DND-41 (cell line): ENCODE results near the gene DYRK1A.
A peak's percentile ranks its signal among the peaks of the same experiment; 100 is the strongest.

Source experiments
- ATAC-seq: fragments of 200-7000 bp; cut with Tn5 transposase; 3 replicates; pipeline ENCODE4 v1.9.1; 2021; ENCODE audit warnings: low read depth; ENCODE audit not compliant: insufficient read depth
- DNase-seq: peaks from one replicate; pipeline ENCODE4 v3.0.0-alpha.2; 2020
- H2AFZ ChIP-seq: 2 replicates; pipeline ENCODE4 v1.6.0; 2012; ENCODE audit warnings: low read depth, low read length
- H3K27ac ChIP-seq: 2 replicates; pipeline ENCODE4 v1.5.1; 2012; ENCODE audit warnings: low read length, inconsistent platforms
- H3K27me3 ChIP-seq: fragments of 200-600 bp; sonication (generic); 2 replicates; pipeline ENCODE4 v1.6.0; 2012; ENCODE audit warnings: low read length, mild to moderate bottlenecking, inconsistent platforms; ENCODE audit not compliant: insufficient read depth, poor library complexity
- H3K36me3 ChIP-seq: 2 replicates; pipeline ENCODE4 v1.5.1; 2012; ENCODE audit warnings: low read length, inconsistent platforms; ENCODE audit not compliant: insufficient read depth
- H3K4me1 ChIP-seq: 2 replicates; pipeline ENCODE4 v1.5.1; 2012; ENCODE audit warnings: mild to moderate bottlenecking, low read length; ENCODE audit not compliant: insufficient read depth
- H3K4me2 ChIP-seq: 2 replicates; pipeline ENCODE4 v1.6.0; 2012; ENCODE audit warnings: mild to moderate bottlenecking, moderate library complexity, low read length, inconsistent platforms; ENCODE audit not compliant: insufficient read depth
- H3K4me3 ChIP-seq, 2 experiments: fragments of 200-600 bp in 1 of 2; shearing (Covaris generic) in 1 of 2; 2 replicates each; pipeline ENCODE4 v1.5.1; 2012 to 2016; ENCODE audit warnings: inconsistent platforms in 2 of 2, low read length in 2 of 2, mild to moderate bottlenecking in 2 of 2, low read depth in 1 of 2, moderate library complexity in 1 of 2
- H3K79me2 ChIP-seq: 2 replicates; pipeline ENCODE4 v1.6.0; 2012; ENCODE audit warnings: low read length, inconsistent platforms; ENCODE audit not compliant: insufficient read depth
- H3K9ac ChIP-seq: 2 replicates; pipeline ENCODE4 v1.6.0; 2012; ENCODE audit warnings: low read depth, mild to moderate bottlenecking, inconsistent platforms, low read length, moderate library complexity
- H3K9me3 ChIP-seq: 2 replicates; pipeline ENCODE4 v1.5.1; 2012; ENCODE audit warnings: low read length, moderate library complexity, mild to moderate bottlenecking, inconsistent platforms; ENCODE audit not compliant: insufficient read depth, severe bottlenecking
- H4K20me1 ChIP-seq: 2 replicates; pipeline ENCODE4 v1.6.0; 2012; ENCODE audit warnings: low read length; ENCODE audit not compliant: insufficient read depth
- EZH2 ChIP-seq: IDR thresholded peaks from 3 replicates; pipeline ENCODE4 v1.6.1; 2012; ENCODE audit warnings: borderline replicate concordance, low read depth, mild to moderate bottlenecking, moderate library complexity, low read length, inconsistent platforms; ENCODE audit not compliant: severe bottlenecking
- TF ChIP-seq, protein P1 (sequence below): IDR thresholded peaks from 2 replicates; pipeline ENCODE4 v1.5.1; 2012; ENCODE audit warnings: borderline replicate concordance, low read length, moderate library complexity, mild to moderate bottlenecking; ENCODE audit not compliant: poor library complexity, severe bottlenecking; ENCODE audit errors: extremely low read depth

The DYRK1A gene

DNA sequence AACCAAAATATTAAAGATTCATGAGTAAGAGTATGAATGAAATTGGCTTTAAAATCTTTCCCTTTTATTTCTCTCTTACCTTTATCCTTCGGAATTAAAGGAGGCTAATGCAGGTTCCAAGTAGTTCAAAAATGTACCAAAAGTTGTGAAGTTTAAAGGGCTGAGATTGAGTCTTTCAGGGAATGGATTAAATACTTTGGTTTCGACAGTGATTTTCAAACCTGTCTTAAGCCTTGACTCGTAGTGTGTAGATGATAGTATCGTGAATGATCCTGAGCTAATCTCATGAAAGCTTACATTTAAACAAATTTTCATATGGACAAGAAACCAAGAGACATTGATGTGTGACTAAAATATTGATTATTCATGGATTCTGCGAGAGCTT, 66.9 kb downstream of the DYRK1A start:
- Histone ChIP-seq H3K79me2 (peaks cover 98% of the 10 kb centered on the region), H3K27ac (no peak overlapping the region), H2AFZ (no peak overlapping the region), H3K27me3 (no peaks in the 10 kb centered on the region), H3K4me1 (peaks cover 27% of the 10 kb centered on the region), H3K36me3 (peaks cover 27% of the 10 kb centered on the region), H3K9ac (no peak overlapping the region), H3K9me3 (no peaks in the 10 kb centered on the region), H3K4me2 (no peak overlapping the region), H4K20me1 (peaks cover 82% of the 10 kb centered on the region), H3K4me3 (no peak overlapping the region)
- DNase-seq (no peak), ATAC-seq (no peak)
- no peak for TF ChIP-seq EZH2
- TF ChIP-seq, protein P1, sequence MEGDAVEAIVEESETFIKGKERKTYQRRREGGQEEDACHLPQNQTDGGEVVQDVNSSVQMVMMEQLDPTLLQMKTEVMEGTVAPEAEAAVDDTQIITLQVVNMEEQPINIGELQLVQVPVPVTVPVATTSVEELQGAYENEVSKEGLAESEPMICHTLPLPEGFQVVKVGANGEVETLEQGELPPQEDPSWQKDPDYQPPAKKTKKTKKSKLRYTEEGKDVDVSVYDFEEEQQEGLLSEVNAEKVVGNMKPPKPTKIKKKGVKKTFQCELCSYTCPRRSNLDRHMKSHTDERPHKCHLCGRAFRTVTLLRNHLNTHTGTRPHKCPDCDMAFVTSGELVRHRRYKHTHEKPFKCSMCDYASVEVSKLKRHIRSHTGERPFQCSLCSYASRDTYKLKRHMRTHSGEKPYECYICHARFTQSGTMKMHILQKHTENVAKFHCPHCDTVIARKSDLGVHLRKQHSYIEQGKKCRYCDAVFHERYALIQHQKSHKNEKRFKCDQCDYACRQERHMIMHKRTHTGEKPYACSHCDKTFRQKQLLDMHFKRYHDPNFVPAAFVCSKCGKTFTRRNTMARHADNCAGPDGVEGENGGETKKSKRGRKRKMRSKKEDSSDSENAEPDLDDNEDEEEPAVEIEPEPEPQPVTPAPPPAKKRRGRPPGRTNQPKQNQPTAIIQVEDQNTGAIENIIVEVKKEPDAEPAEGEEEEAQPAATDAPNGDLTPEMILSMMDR, result no peak

DNA sequence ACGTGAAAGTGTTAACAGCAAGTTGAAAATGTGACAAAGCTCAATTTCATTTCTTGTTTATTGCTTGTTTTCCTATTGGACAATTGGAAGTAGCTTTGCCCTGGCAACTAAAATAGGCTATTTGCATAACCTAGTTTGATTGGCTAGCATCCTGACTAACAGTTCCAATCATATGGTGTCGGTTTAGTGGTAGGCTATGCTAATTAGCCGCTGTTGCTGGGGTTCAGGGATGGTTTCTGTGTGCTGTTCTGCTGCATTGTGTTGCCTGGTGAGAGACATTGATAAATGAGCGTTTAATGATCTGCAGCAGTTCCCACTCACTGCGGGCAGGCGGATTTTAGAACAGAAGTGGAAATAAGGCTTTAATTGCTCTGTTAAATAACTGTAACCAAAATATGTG, 68.5 kb downstream of the DYRK1A start:
- Histone ChIP-seq H3K27me3 (no peaks in the 10 kb centered on the region), H3K9me3 (no peaks in the 10 kb centered on the region), H3K4me3 (no peak overlapping the region), H3K27ac (peak overlapping the region; percentile 17; the same call in 1 of the 2 replicates), H2AFZ (no peak overlapping the region), H3K9ac (no peak overlapping the region), H3K79me2 (peaks cover 98% of the 10 kb centered on the region), H3K4me1 (peaks cover 15% of the 10 kb centered on the region), H4K20me1 (peaks cover 83% of the 10 kb centered on the region), H3K4me2 (no peak overlapping the region), H3K36me3 (peaks cover 16% of the 10 kb centered on the region; the same call in 1 of the 2 replicates)
- DNase-seq, result peak; percentile 58
- peak; percentile 94 for ATAC-seq
- TF ChIP-seq, protein P1, result no peak
- TF ChIP-seq EZH2, result no peak

DNA sequence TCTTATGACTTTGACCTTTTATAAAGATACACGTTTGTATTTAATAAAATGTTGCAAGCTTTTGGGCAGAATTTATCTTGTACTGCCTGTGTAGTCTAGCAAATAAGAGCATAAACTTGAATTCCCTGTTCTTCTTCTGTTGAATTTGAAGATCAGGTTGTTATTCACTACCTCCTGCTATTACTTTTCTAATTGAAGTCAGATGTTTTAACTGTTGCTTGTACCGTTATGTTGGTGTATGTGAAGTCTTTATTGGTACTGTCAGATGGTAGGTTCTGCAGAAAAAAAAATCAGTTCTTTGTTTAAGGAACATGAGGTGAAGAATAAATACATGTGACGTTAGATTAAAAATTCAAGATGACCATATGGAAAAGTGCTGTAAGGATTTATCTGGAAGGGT, 69.1 kb downstream of the DYRK1A start:
- no peak overlapping the region for H3K27ac ChIP-seq

More for the DNA sequence above, 69.1 kb downstream of the DYRK1A start:
- H3K4me3 ChIP-seq, result no peak overlapping the region
- H3K9me3 ChIP-seq, result no peaks in the 10 kb centered on the region
- TF ChIP-seq EZH2, result no peak
- TF ChIP-seq, protein P1, result no peak
- H3K36me3 ChIP-seq, result peaks cover 10% of the 10 kb centered on the region; the same call in 1 of the 2 replicates
- no peak for DNase-seq
- ATAC-seq, result no peak
- no peaks in the 10 kb centered on the region for H3K27me3 ChIP-seq
- H3K79me2 ChIP-seq, result peaks cover 98% of the 10 kb centered on the region
- no peak overlapping the region for H3K9ac ChIP-seq
- H3K4me2 ChIP-seq, result no peak overlapping the region
- H4K20me1 ChIP-seq, result peaks cover 83% of the 10 kb centered on the region
- peaks cover 9% of the 10 kb centered on the region; the same call in 1 of the 2 replicates for H3K4me1 ChIP-seq
- H2AFZ ChIP-seq, result no peak overlapping the region
